G401 (cell line): Measurements from ENCODE around the gene CCND3. TPM values are rescaled to one million over a fixed set of nuclear protein-coding genes. Genes with fewer than 3 reads are reported as not detected.
A peak's percentile ranks its signal among the peaks of the same experiment; 100 is the strongest.

Experiments used
- DNase-seq: peaks from one replicate; pipeline ENCODE4 v3.0.0-alpha.2; 2015; ENCODE audit warnings: low spot score
- in situ Hi-C: cut with HindIII; loops from 2 replicates; pipeline ENCODE4 v1.10.0; 2016; ENCODE audit warnings: low sequenced_read_pairs, mixed read lengths
- total RNA-seq: library from RNA; depleted of rRNA; stranded (reverse); fragments of >200 nt; shearing (Covaris generic); gene quantifications from 2 replicates; pipeline ENCODE4 v1.2.3, GENCODE V29; 2014

Gene CCND3
- total RNA-seq, 1 experiment from 2014 or later, result 28.2 TPM

DNA sequence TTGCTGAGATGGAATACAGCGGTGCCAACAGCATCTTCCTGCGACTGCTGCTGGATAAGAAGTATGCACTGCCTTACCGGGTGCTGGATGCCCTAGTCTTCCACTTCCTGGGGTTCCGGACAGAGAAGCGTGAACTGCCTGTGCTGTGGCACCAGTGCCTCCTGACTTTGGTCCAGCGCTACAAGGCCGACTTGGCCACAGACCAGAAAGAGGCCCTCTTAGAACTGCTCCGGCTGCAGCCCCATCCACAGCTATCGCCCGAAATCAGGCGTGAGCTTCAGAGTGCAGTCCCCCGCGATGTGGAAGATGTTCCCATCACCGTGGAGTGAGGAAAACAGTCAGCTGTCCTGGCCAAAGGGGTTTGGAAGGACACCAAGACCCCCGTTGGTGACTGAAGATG is 9.2 kb downstream of the CCND3 start:
- DNase-seq, result no peak
- in situ Hi-C loops, result no loop called here

DNA sequence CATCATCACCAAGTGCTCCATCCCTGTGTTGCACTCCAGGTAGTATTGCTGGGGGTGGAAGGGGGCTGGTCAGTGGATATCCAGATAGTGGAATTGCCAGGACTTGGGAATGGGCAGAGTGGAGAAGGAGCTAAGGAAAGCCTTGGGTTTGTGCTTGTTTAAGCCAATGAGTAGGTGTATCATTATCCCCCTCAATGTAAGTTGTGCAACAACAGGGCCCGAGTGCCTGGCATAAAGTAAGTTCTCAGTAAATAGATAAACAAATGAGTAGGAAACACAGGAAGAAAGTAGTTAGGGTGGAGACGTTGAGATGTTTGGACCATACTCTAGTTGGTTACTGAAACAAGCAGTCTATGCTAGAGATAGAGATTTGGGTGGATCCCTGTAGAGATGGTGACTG is 9.8 kb downstream of the CCND3 start:
- in situ Hi-C loops, result no loop called here
- DNase-seq, result no peak

DNA sequence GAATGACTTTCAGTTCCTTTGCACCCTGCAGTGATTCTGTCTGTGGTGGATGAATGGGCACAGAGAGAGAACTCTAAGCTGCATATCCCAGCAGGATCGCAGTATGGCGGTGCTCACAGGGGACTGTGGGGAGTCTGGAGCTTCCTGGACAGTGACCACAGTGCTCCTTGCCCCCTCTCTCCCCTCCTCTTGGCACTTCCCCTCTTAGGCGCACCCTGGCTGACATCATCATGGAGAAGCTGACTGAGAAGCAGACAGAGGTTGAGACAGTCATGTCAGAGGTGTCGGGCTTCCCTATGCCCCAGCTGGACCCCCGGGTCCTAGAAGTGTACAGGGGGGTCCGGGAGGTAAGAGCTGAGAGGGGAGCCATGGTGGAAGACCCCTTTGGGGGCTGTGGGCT is 11.7 kb downstream of the CCND3 start:
- no peak for DNase-seq
- in situ Hi-C loops, result no loop called here

DNA sequence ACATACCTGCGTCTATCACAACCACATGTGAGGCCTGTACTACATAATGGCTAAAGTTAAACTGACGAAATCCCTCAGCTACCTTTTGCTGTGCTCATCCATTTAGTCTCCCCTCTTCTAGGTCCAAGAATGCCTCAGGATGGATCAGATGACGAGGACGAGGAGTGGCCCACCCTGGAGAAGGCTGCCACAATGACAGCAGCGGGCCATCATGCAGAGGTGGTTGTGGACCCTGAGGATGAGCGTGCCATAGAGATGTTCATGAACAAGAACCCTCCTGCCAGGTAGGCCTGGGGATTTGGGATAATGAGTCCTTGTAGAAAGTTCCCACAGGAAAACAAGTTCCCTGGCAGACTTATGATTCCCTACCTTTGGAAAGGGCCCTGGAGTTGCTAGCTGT is 14.4 kb downstream of the CCND3 start:
- no peak for DNase-seq
- in situ Hi-C loops, result no loop called here

DNA sequence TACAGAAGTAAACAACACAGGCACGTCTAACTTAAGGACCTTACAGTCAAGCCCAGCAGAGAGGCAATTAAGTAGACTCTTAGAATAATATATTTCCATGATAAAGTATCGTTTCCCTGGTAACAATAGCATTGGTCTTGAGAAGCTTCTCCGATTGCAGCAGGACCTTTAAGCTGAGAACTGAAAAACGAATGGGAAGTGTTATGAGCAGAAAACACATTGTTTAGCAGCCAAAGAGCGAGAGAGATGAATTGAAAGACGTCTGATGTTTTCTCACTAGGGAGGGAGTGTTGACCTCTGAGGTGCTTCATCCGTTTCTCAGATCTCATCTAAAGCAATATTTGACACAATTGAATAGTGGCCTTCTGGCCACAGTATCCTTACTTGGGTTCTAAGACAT is 19.5 kb downstream of the CCND3 start:
- in situ Hi-C loops, result no loop called here
- DNase-seq, result no peak

- DNase-seq, result no peak
- in situ Hi-C loops, result no loop called here
These were observed 20.0 kb downstream of the CCND3 start for GRCh38 chr6:41921712-41921998.

DNA sequence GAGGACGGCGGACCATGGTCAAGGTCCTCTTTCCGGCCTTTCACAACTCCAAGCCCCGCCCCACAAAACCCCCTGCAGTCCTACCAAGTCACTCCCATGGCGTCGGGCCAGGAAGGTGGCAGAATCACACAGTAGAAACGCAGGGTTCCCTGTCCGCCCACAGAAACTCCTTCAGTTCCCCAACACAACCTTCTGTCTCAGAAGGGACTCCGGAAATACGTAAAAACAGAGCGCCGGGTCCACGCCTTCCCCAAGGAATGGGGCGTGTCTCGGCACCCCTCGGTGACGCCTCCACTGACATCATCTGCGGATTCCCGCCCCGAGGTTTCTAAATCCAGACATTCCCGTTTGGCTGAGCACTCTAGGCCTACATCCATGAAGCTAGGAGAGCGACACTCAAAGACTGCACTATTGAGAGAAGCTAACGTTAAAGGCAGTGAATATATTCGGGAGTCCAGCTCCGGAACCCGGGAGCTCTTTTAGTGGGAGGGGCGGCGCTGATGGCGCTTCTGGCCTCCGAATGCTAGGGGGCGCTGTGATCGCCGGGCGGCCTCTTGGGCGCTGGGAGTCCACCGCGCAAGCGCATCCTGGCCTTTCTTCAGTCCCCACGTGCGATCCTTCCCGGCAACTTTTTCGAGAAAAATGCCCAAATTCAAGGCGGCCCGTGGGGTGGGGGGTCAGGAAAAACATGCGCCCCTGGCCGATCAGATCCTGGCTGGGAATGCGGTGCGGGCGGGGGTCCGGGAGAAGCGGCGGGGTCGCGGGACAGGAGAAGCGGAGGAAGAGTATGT is 20.5 kb downstream of the CCND3 start, which contains the start of the genes BYSL and MED20:
Gene BYSL (plus strand): TSS at position 579 of the 791 bp plus-strand sequence. CDS start 64 bp downstream, at position 643.
Gene MED20 (minus strand): TSS at position 219 of the 791 bp plus-strand sequence. CDS start 121 bp downstream, at position 98.
- in situ Hi-C loops, result no loop called here
- DNase-seq, result peak; percentile 96

- in situ Hi-C loops, result no loop called here
- no peak for DNase-seq
These were observed 24.1 kb downstream of the CCND3 start for GRCh38 chr6:41917528-41917927.

GRCh38 chr6:41914869-41915530 is 26.6 kb downstream of the CCND3 start:
- DNase-seq, result no peak
- in situ Hi-C loops, result no loop called here

DNA sequence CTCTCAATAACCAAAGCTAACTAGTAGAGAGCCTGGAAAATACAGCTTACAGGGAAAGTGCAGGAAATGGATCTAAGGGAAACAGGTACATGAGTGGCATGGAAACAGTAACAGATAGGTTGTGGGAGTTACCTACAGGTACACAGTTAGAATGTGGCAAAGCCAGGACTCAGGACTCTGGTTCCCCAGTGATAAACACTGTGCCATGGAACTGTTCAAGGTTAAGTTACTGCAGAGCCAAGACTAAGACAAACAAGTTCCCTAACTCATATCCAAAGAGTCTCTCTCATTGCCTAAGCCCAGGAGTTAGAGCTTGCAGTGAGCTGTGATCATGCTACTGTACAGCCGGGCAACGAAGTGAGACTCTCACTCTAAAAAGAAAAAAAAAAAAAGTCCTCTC is 27.3 kb downstream of the CCND3 start:
- no peak for DNase-seq
- in situ Hi-C loops, result no loop called here

DNA sequence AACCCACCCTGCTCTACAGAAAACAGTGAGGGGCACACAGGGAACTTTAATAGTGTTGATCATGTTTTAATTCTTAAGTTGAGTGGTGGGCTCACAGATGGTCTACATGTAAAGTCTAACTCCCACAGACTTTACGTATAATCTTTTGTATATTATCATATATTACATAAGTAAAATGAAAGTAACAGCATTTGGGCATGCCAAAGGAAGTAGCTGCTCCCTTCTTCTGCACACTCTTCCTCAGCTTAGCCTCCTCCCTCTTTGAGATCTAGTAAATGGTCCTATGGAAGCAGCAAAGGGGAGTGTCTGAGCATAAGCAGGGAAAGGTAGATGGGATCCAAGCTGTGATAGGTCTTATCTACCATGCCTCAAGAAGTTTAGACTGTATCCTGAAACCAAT is 31.9 kb downstream of the CCND3 start:
- in situ Hi-C loops, result no loop called here
- no peak for DNase-seq

DNA sequence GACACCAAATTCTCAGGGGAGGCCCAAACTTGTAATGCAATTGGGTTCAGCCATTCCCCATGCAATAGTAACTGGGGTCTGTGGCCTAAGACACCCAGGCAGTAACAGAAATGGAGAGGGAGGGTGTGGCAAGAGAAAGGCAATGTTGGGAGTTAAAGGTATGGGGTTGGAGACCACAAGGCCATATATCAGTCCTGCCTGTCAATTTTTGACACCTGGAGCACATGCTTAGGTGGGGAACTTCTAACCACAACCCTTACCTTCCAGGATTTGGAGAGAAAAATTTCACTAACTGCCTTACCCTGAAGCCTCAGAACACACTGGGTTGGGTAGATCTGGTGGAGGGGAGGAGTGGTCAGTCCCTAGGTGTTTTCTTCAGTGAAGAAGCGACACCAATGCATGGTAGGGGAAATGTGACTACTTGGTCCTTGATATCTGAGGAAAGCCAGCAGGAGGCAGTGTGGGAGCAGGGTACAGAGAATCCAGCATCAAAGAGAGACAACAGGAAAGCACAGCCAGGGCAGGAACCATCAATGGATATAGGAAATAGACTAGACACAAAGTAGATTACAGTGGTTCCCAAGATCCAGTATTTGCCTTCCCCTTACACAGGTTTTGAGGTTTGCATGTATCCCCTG is 39.6 kb downstream of the CCND3 start:
- DNase-seq, result no peak
- in situ Hi-C loops, result no loop called here

GRCh38 chr6:41900861-41901260 is 40.7 kb downstream of the CCND3 start:
- in situ Hi-C loops, result no loop called here
- no peak for DNase-seq

DNA sequence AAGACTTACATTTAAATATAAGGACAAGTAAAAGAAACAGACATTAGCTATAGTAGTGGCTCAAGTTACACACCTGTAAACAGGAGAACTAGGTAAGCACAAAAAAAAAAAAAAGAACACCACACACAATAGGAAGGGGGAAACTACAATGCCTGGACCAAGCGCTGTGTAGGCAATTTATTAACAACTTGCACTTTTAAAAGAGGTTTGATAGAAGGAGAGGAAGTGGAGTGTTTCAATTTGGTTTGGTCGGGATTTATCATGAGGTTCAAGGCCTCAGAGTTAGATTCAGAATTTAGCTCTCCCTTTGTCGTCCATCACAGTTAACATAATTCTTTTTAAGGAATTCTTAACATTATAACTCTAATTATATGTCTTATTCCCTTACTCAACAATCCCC is 45.3 kb downstream of the CCND3 start:
- in situ Hi-C loops, result no loop called here

GRCh38 chr6:41895300-41896233 is 46.0 kb downstream of the CCND3 start, which contains the start of gene USP49:
Gene USP49, minus strand, starts transcription at chr6:41895375. Its CDS starts 88,392 bp downstream, at chr6:41806983.
- in situ Hi-C loops, result no loop called here
- peak; percentile 87 for DNase-seq

More for the DNA sequence above, 45.3 kb downstream of the CCND3 start:
- DNase-seq, result no peak

DNA sequence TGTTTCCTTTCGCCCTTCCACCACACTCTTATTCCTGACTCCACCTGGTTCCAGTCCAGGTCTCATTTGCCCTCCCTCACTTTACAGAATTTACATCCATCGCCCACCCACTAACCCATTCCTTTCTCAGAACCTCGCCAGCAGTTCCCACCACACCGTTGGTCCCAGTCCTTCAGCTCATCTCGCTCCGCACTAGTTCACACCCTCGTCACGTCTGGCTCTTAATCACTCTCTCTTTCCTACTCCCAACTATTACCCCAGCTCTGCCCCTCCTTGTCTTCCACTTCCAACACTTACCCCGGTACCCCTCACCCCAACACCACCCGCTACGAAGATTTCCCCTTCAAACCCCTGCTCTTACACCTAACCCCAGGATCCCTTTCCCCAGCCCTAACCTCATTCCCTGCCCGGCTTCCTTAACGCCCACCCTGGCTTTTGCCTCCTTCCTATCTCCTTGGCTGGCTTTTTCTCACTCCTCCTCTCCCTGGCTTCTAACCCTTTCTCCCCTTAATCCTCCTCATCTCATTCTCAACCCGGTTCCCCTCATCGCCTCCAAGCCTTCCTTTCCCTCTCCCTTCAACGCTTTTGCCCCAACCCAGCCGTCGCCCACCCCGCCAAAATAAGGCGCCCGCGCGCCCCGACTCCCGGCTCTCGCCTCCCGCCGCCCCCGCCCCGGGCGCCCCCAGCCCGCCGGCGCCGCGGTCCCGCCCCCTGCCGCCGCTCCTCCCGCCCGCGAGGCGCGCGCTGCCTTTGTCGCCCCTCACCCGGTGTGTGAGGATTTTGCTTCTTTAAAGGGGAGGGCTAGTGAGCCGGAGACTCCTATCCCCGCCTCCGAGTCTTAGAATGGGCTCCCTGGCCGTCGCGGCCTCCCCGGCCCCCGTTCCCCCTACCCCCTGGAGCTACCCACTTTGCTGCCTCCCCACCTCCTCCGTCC is 47.0 kb downstream of the CCND3 start:
- peak; percentile 47 for DNase-seq
- in situ Hi-C loops, result no loop called here

DNA sequence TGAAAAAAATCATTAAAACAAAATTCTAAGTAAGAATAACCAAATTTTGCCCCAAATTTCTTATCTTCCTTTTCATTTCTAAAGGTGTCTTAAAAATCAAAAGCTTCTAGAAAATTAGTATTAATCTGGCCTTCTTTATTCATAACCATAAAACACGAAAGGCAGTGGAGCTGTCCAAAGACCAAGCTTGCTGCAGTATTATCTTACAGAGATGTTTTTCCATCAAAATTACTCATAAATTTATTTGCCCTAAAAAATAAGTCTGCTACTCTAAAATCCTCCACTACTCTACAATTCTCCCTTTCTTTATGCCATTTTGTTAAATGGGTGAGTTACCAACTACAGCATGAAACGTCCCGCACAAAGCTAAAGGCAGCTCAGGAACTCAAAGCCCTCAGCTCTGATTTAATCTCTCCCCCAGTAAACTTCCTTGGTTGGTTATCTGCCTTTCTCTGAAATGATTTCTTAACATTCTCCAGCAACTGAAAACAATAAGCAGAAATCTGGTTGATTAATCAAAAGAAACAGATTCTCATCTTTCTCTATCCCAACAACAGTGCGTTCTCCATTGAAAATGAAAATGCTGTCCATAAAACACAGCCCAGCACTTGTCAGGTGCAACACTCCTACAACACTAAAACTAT is 48.6 kb downstream of the CCND3 start:
- in situ Hi-C loops, result no loop called here
- peak; percentile 8 for DNase-seq

GRCh38 chr6:41887331-41887751 is 54.3 kb downstream of the CCND3 start:
- in situ Hi-C loops, result no loop called here
- DNase-seq, result no peak
